Spleen (tissue), 11 donors: Measurements from ENCODE around the gene HOXD12. TPM values are rescaled to one million over a fixed set of nuclear protein-coding genes. Genes with fewer than 3 reads are reported as not detected.

Experiments
- DNase-seq: peaks from one replicate; pipeline ENCODE4 v3.0.0-alpha.2; 2020
- H3K27ac ChIP-seq, 8 donors: fragments of 200-600 bp; sonication (generic) in 7 of 8; 1 replicate in 4 of 8; 2 replicates in 4 of 8; pipeline versions ENCODE4 v1.5.0 to v1.8.0; 2016 to 2021; ENCODE audit warnings: inconsistent platforms in 4 of 8, mild to moderate bottlenecking in 4 of 8, moderate library complexity in 1 of 8
- H3K27me3 ChIP-seq, 7 donors: fragments of 200-600 bp; sonication (generic) in 6 of 7; replicated peaks in 1 of 7; 1 replicate in 4 of 7; 2 replicates in 3 of 7; pipeline versions ENCODE4 v1.5.0 to v1.8.0; 2016 to 2021; ENCODE audit warnings: inconsistent platforms in 3 of 7, mild to moderate bottlenecking in 1 of 7
- H3K36me3 ChIP-seq, 6 donors: fragments of 200-600 bp; sonication (generic) in 5 of 6; 1 replicate in 4 of 6; 2 replicates in 2 of 6; pipeline versions ENCODE4 v1.5.0 to v1.8.0; 2016 to 2021; ENCODE audit warnings: inconsistent platforms in 2 of 6
- H3K4me1 ChIP-seq, 6 donors: fragments of 200-600 bp; sonication (generic) in 5 of 6; 1 replicate in 3 of 6; 2 replicates in 3 of 6; pipeline versions ENCODE4 v1.5.0 to v1.8.0; 2016 to 2021; ENCODE audit warnings: inconsistent platforms in 3 of 6
- H3K4me3 ChIP-seq, 8 donors: fragments of 200-600 bp; sonication (generic) in 7 of 8; 1 replicate in 4 of 8; 2 replicates in 4 of 8; pipeline versions ENCODE4 v1.5.0 to v1.8.0; 2016 to 2021; ENCODE audit warnings: inconsistent platforms in 4 of 8, mild to moderate bottlenecking in 4 of 8, moderate library complexity in 2 of 8
- H3K9me3 ChIP-seq, 8 donors: fragments of 200-600 bp; sonication (generic) in 7 of 8; 1 replicate in 4 of 8; 2 replicates in 4 of 8; pipeline versions ENCODE4 v1.5.0 to v1.8.0; 2016 to 2021; ENCODE audit warnings: inconsistent platforms in 4 of 8
- POLR2A ChIP-seq, 3 donors: fragments of 450-650 bp; IDR thresholded peaks; one replicate each; pipeline ENCODE4 v1.5.1; 2017; ENCODE audit warnings: antibody characterized with exemption in 3 of 3, mild to moderate bottlenecking in 1 of 3
- POLR2AphosphoS5 ChIP-seq, 3 donors: sonication (generic); formaldehyde crosslinking; IDR thresholded peaks; one replicate each; pipeline ENCODE4 v1.5.1; 2017; ENCODE audit warnings: antibody characterized with exemption in 3 of 3
- WGBS, 5 donors: extraction: QIAGEN DNeasy Blood & Tissue Kit in 3 of 5; methylation state at CpG; one replicate each; pipeline versions ENCODE4 v1.1.5 to v1.1.7; 2013 to 2018; 5-methylcytosine and 5-hydroxymethylcytosine counted together
- intact Hi-C: fragments of 100-400 bp; cut with DNase I; formaldehyde crosslinking; loops from one replicate; pipeline ENCODE4 v1.15.0; 2023; ENCODE audit warnings: low total_unique reads
- polyA plus RNA-seq, 3 donors: library from polyadenylated mRNA; stranded (reverse); fragments of 200-250 nt; gene quantifications; one replicate each; pipeline ENCODE4 v1.2.1, GENCODE V29; 2013
- total RNA-seq, 7 donors: library from RNA; depleted of rRNA in 3 of 7; stranded (reverse); fragments of >200 nt in 3 of 7; fragmentation: NEBNext Ultra II Directional in 4 of 7; extraction: Animal tissue kit (Norgen Biotek cat#: 25700) in 4 of 7; gene quantifications; one replicate each; pipeline versions ENCODE4 v1.1.0 to v1.2.1, GENCODE V29; 2016 to 2021
- TF ChIP-seq, protein P1 (sequence below), 11 experiments: fragments of 200-600 bp in 7 of 11; fragments of 450-650 bp in 4 of 11; sonication (generic) in 4 of 11; IDR thresholded peaks in 8 of 11; conservative IDR thresholded peaks in 3 of 11; 1 replicate in 7 of 11; 2 replicates in 4 of 11; pipeline versions ENCODE4 v1.4.0 to v1.8.0; 2016 to 2021; ENCODE audit warnings: antibody characterized with exemption in 11 of 11, inconsistent platforms in 4 of 11, mild to moderate bottlenecking in 1 of 11
- donor health status: healthy with polysubstance abuse.
- donor health status: DM: no; HTN: no; CAD: no; lungs with moderate emphysema.
- donor health status: DM: no; HTN: no; CAD: no.
- donor health status: Bipolar disorder and iron deficiency.
- donor health status: healthy.
- donor health status: DM: no; HTN: no; CAD: no.
- donor health status: DM: yes; HTN: yes; CAD: no.

Gene HOXD12
- total and polyA plus RNA-seq, 10 donors = not detected

DNA sequence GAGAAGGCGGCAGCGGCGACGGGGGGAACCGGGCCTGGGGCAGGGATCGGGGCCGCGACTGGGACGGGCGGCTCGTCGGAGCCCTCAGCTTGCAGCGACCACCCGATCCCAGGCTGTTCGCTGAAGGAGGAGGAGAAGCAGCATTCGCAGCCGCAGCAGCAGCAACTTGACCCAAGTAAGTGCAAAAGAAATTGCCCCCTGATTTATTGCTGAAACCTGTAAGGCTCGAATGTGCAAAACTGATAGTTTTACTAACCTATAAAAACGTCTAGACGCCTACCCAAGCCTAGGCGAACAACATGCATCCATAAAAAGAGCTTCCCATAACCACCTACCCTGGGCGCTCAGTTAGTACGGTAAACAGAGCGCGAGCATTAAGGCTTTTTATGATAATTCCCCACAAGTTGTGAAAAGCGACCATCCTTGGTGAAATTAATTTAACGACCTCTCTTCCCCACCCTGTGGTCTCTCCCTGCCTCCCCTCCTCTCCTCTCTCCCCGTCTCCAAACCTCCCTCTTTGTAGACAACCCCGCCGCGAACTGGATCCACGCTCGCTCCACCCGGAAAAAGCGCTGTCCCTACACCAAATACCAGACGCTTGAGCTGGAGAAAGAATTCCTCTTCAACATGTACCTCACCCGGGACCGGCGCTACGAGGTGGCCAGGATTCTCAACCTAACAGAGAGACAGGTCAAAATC is 24.0 kb downstream of the HOXD12 start:
- intact Hi-C loops = no loop called here
- peak overlapping the region in 7 of 8 donors; percentile 69 to 85 (median 82) for H3K27ac ChIP-seq
- peaks cover 0 to 54% (median 37%) of the 10 kb centered on the region in 6 donors for H3K4me1 ChIP-seq
- 5 to 12% (median 7%) methylated on average over 25 to 40 of the region's 40 CpGs for WGBS, 5 donors
- H3K9me3 ChIP-seq = no peaks in the 10 kb centered on the region
- peak; percentile 55 for DNase-seq
- peak overlapping the region; percentile 26 to 69 (median 43) for H3K4me3 ChIP-seq
- peaks cover 8 to 100% (median 94%) of the 10 kb centered on the region in 7 donors for H3K27me3 ChIP-seq
- no peak for TF ChIP-seq POLR2A (IDR thresholded peaks at IDR 0.05)
- TF ChIP-seq POLR2AphosphoS5 (IDR thresholded peaks at IDR 0.05) = no peak
- TF ChIP-seq, protein P1, sequence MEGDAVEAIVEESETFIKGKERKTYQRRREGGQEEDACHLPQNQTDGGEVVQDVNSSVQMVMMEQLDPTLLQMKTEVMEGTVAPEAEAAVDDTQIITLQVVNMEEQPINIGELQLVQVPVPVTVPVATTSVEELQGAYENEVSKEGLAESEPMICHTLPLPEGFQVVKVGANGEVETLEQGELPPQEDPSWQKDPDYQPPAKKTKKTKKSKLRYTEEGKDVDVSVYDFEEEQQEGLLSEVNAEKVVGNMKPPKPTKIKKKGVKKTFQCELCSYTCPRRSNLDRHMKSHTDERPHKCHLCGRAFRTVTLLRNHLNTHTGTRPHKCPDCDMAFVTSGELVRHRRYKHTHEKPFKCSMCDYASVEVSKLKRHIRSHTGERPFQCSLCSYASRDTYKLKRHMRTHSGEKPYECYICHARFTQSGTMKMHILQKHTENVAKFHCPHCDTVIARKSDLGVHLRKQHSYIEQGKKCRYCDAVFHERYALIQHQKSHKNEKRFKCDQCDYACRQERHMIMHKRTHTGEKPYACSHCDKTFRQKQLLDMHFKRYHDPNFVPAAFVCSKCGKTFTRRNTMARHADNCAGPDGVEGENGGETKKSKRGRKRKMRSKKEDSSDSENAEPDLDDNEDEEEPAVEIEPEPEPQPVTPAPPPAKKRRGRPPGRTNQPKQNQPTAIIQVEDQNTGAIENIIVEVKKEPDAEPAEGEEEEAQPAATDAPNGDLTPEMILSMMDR (IDR thresholded peaks at IDR 0.05 in 8 of 11, conservative IDR thresholded peaks at IDR 0.05 in 3 of 11) = no peak
- no peaks in the 10 kb centered on the region for H3K36me3 ChIP-seq

DNA sequence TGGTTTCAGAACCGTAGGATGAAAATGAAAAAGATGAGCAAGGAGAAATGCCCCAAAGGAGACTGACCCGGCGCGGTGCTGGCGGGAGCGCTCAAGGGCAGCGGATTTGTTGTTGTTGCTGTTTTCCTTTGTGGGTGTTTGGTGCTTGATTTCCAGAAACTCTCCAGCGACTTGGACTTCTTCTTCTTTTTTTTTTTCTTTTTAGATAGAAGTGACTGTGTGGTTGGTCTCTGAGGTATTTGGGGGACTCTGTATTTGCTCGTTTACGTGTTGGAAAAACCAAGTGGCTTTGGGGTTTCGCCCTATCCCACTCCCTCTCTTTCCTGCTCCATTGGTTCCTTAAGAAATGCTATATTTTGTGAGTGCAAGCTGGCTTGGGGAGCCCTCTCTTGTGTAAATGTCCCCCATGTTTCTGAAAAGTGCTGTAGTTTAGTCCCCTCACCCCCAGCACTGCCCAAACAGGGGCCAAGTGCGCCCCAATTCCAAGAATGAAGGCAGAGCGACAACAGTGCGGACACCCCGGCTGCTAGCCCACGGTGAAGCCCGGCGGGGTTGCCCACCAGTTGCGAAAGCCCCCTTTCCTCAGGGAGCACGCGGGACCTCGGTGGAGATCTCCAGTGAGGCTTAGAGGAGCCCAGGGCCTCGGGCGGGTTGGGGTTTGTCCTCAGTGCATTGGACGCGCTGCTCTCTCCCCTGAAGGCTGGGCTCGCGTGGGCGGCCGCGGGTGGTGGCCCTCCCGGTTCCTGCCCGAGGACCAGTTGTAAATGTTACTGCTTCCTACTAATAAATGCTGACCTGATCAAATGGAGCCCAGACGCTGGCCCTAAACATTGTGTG is 24.7 kb downstream of the HOXD12 start:
- H3K36me3 ChIP-seq = no peaks in the 10 kb centered on the region
- 17 to 34% (median 22%) methylated on average over 28 to 34 of the region's 34 CpGs for WGBS, 5 donors
- H3K9me3 ChIP-seq = no peaks in the 10 kb centered on the region
- intact Hi-C loops = no loop called here
- peak; percentile 69 for DNase-seq
- peaks cover 0 to 61% (median 39%) of the 10 kb centered on the region in 6 donors for H3K4me1 ChIP-seq
- peaks cover 8 to 100% (median 94%) of the 10 kb centered on the region in 7 donors for H3K27me3 ChIP-seq
- no peak for TF ChIP-seq POLR2AphosphoS5 (IDR thresholded peaks at IDR 0.05)
- TF ChIP-seq POLR2A (IDR thresholded peaks at IDR 0.05) = no peak
- TF ChIP-seq, protein P1 (IDR thresholded peaks at IDR 0.05 in 8 of 11, conservative IDR thresholded peaks at IDR 0.05 in 3 of 11) = no peak
- H3K27ac ChIP-seq = peak overlapping the region in 6 of 8 donors; percentile 21 to 85 (median 80)
- peak overlapping the region in 5 of 8 donors; percentile 39 to 69 (median 46) for H3K4me3 ChIP-seq

DNA sequence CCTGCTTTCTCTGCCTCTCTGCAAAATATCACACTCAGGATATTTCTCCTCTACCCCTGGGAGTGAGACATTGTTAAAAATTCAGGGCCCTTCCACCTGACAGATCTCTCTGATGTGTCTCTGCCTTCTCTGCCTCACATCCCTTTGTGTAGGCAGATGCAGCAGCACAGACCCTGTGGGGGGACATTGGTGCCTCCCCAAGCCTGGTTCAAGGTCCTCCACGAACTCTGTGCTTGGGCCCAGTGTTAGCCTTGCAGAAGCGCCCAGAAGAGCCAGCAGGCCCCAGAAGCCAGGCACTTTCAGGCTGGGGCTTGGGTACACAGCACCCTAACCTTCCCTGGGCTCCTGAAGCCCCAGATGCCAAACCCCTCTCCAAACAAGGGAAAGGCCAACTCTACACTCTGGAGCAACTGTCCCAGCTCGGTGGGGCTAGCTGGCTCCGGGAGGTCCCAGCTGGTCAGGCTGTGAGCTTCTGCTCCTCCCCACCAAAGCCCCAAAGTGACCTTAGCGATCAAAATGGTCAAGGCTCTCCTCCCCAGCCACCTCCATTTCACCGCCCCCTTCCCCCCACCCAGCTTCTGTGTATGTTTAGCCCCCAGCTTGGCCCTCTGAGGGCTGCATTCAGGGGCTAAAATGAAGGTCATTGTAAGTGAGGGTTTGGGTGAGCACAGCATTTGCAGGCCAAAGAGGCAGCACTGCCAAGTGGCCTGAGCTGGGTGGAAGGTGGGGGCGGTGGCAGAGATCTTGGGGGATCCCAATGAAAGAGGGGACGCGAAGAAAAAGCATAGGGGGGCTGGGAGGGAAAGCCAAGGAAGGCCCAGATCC is 25.6 kb downstream of the HOXD12 start:
- intact Hi-C loops = loop anchor here (5.0 kb wide), 4 partner anchors 427 to 1022 kb away; no protein-coding TSS in a partner anchor
- WGBS, 5 donors = 42 to 65% (median 45%) methylated on average over 7 to 9 of the region's 9 CpGs
- Histone ChIP-seq H3K27ac (no peak overlapping the region), H3K9me3 (no peaks in the 10 kb centered on the region), H3K36me3 (no peaks in the 10 kb centered on the region), H3K27me3 (peaks cover 8 to 100% (median 92%) of the 10 kb centered on the region in 7 donors), H3K4me1 (peaks cover 0 to 68% (median 45%) of the 10 kb centered on the region in 6 donors), H3K4me3 (peak overlapping the region in 1 of 8 donors; percentile 69)
- DNase-seq = peak; percentile 58
- TF ChIP-seq, protein P1 (IDR thresholded peaks at IDR 0.05 in 8 of 11, conservative IDR thresholded peaks at IDR 0.05 in 3 of 11) = no peak
- TF ChIP-seq POLR2AphosphoS5 (IDR thresholded peaks at IDR 0.05) (no peak), POLR2A (IDR thresholded peaks at IDR 0.05) (no peak)
